Chondrocyte (in vitro differentiated cells): Measurements from ENCODE around the gene FCER2. TPM values are rescaled to one million over a fixed set of nuclear protein-coding genes. Genes with fewer than 3 reads are reported as not detected.

Experiments used
- DNase-seq: peaks from one replicate; pipeline ENCODE4 v3.0.0; 2021; ENCODE audit warnings: mixed read lengths, low spot score
- H3K27ac Mint-ChIP-seq: one replicate; pipeline ENCODE4 v1.8.0; 2021; ENCODE audit warnings: mild to moderate bottlenecking, moderate library complexity, mixed read lengths; ENCODE audit not compliant: unreplicated experiment
- H3K27me3 Mint-ChIP-seq: 2 replicates; pipeline ENCODE4 v1.8.0; 2021; ENCODE audit warnings: low read depth, mixed read lengths
- H3K36me3 Mint-ChIP-seq: 2 replicates; pipeline ENCODE4 v1.8.0; 2021; ENCODE audit warnings: low read depth, mixed read lengths
- H3K4me1 Mint-ChIP-seq: 2 replicates; pipeline ENCODE4 v1.8.0; 2021; ENCODE audit warnings: low read depth, mild to moderate bottlenecking, mixed read lengths
- H3K4me3 Mint-ChIP-seq: one replicate; pipeline ENCODE4 v1.8.0; 2021; ENCODE audit warnings: mild to moderate bottlenecking, moderate library complexity, mixed read lengths; ENCODE audit not compliant: unreplicated experiment
- H3K9me3 Mint-ChIP-seq: 2 replicates; pipeline ENCODE4 v1.8.0; 2021; ENCODE audit warnings: low read depth, mixed read lengths
- total RNA-seq: library from RNA; stranded (reverse); gene quantifications from 3 replicates; pipeline ENCODE4 v1.2.1, GENCODE V29; 2021
- TF ChIP-seq, protein P1 (sequence below): fragments of 200-600 bp; sonication (generic); IDR thresholded peaks from 2 replicates; pipeline ENCODE4 v1.5.0; 2021; ENCODE audit warnings: antibody characterized with exemption, mild to moderate bottlenecking, moderate library complexity

FCER2 gene
- total RNA-seq, 1 donor from 2014 or later, result not detected

DNA sequence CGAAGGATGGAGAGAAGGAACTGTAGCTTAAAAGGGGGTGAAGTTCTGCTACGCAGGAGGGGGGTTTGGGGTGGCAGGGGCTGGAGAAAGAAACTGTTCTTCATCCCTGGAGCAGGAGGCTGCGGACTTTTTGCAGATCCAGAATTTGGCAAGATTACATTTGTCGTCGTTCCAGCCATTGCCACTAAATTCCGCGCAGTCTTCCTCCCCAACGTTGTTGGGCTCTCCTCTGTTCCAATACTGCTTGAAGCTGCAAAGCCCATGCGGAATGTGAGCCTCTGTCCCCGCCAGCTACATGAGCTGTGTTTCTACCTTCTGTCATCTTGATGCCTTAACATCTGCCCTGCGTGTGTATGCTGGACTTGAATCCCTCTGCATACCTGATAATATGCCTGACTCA is 41.1 kb upstream of the FCER2 start:
- no peak overlapping the region for H3K27ac Mint-ChIP-seq
- peak; percentile 43 for DNase-seq
- H3K4me1 Mint-ChIP-seq, result no peaks in the 10 kb centered on the region
- H3K4me3 Mint-ChIP-seq, result no peak overlapping the region
- peaks cover 56% of the 10 kb centered on the region for H3K27me3 Mint-ChIP-seq
- TF ChIP-seq, protein P1, sequence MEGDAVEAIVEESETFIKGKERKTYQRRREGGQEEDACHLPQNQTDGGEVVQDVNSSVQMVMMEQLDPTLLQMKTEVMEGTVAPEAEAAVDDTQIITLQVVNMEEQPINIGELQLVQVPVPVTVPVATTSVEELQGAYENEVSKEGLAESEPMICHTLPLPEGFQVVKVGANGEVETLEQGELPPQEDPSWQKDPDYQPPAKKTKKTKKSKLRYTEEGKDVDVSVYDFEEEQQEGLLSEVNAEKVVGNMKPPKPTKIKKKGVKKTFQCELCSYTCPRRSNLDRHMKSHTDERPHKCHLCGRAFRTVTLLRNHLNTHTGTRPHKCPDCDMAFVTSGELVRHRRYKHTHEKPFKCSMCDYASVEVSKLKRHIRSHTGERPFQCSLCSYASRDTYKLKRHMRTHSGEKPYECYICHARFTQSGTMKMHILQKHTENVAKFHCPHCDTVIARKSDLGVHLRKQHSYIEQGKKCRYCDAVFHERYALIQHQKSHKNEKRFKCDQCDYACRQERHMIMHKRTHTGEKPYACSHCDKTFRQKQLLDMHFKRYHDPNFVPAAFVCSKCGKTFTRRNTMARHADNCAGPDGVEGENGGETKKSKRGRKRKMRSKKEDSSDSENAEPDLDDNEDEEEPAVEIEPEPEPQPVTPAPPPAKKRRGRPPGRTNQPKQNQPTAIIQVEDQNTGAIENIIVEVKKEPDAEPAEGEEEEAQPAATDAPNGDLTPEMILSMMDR, result no peak
- H3K36me3 Mint-ChIP-seq, result peaks cover under 1% of the 10 kb centered on the region
- peaks cover 1% of the 10 kb centered on the region for H3K9me3 Mint-ChIP-seq

DNA sequence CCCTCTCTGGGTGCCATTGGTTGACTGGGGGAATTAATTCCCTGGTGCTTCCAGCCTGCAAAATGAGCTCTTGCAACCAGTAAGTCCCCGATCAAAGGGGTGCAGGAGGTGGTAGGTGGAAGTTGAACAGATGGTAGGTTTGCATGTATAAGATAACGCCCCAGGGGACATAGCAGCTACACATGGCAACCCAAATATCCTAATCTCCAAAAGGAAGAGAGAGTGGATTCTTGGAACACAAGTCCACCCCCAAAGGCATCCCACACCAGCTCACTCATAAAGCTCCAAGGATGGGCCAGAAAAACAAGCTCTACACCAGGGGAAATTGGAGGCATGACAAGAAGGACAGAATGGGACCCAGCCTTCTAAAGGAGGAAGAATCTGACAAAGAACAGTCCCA is 40.6 kb upstream of the FCER2 start:
- Mint-ChIP-seq H3K9me3 (no peaks in the 10 kb centered on the region), H3K27me3 (peaks cover 57% of the 10 kb centered on the region), H3K4me3 (no peak overlapping the region), H3K36me3 (peaks cover 2% of the 10 kb centered on the region), H3K27ac (no peak overlapping the region), H3K4me1 (no peaks in the 10 kb centered on the region)
- TF ChIP-seq, protein P1, result no peak
- DNase-seq, result no peak

DNA sequence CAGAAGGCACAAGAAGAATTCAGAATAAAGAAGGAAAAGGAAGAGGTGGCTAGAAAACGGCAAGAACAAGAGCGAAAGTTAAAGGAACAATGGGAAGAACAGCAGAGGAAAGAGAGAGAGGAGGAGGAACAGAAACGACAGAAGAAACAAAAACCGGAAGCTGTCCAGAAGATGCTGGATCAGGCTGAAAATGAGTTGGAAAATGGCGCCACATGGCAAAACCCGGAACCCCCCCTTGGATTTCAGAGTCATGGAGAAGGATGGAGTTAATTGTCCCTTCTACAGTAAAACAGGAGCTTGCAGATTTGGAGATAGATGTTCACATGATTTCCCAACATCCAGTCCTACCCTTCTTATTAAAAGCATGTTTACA is 38.7 kb upstream of the FCER2 start:
- no peak for DNase-seq
- no peak overlapping the region for H3K27ac Mint-ChIP-seq
- peaks cover 2% of the 10 kb centered on the region for H3K36me3 Mint-ChIP-seq
- H3K4me1 Mint-ChIP-seq, result no peaks in the 10 kb centered on the region
- H3K9me3 Mint-ChIP-seq, result no peaks in the 10 kb centered on the region
- H3K4me3 Mint-ChIP-seq, result no peak overlapping the region
- peaks cover 62% of the 10 kb centered on the region for H3K27me3 Mint-ChIP-seq
- TF ChIP-seq, protein P1, result no peak

DNA sequence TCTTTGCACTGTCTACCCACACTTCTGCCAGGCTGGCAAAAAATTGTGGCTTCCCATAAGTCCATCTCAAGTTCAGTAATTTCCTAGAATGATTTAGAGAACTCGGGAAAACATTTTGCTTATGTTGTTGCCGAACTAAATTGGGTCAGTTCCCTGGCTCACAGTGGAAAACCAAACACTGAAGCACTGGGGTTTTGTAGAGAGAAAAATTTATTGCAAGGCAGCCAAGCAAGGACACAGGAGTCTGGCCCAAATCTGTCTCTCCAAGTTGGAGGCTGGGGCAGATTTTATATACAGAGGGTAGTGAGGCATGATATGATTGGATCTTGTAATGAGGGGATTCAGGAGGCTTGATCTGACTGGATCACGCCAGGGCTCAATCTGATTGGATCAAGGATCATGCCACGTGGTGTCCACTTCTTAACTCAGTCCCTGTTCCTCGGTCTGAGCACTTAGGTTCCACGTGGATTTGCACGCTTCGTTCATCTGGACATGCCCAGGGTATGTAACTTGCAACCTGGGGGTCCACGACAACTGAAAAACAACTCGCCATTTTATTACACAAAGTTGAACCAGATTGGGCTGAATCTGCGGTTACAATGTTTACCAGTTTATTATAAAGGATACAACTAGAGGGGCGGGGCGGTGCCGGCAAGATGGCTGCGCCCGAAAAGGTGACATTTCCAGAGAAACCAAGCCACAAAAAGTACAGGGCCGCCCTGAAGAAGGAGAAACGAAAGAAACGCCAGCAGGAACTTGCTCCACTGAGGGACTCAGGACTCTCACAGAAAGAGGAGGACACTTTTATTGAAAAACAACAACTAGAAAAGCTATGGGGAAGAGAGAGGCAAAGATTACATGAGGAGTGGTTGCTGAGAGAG is 38.1 kb upstream of the FCER2 start:
- Mint-ChIP-seq H3K27me3 (peaks cover 64% of the 10 kb centered on the region), H3K36me3 (peaks cover 2% of the 10 kb centered on the region), H3K9me3 (no peaks in the 10 kb centered on the region), H3K4me3 (no peak overlapping the region), H3K4me1 (no peaks in the 10 kb centered on the region), H3K27ac (no peak overlapping the region)
- TF ChIP-seq, protein P1, result no peak
- peak; percentile 29 for DNase-seq

DNA sequence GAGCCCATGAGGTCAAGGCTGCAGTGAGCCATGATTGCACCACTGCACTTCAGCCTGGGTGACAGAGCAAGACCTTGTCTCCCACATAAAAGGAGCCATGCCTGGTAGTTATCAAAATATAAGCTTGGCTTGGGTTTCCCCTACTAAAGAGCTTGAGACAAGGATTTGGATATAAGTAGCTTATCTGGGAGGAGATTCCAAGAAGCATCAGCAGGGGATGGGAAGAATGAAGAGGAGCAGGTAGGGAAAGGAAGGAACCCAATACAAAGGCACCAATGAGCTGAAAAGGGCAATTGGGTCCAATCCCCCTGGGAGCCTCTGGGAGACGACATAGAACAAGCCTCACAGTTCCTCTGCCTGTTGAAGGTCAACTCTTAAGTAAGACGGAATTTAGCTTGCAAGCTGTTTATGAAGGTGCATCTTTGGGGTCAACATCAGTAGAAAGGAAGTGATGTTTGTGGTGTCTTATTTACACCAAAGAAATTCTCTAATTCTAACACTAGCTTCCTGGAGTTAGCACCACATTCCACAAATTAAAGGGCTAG is 37.4 kb upstream of the FCER2 start:
- DNase-seq, result no peak
- Mint-ChIP-seq H3K4me3 (no peak overlapping the region), H3K27ac (no peak overlapping the region), H3K4me1 (no peaks in the 10 kb centered on the region), H3K9me3 (no peaks in the 10 kb centered on the region), H3K27me3 (peaks cover 62% of the 10 kb centered on the region), H3K36me3 (peaks cover 2% of the 10 kb centered on the region)
- TF ChIP-seq, protein P1, result no peak
